Measurements from ENCODE around the gene PTPRH.

PTPRH gene

GRCh38 chr19:55231391-55232285 is 22.3 kb upstream of the PTPRH start:
- Histone ChIP-seq H3K4me3 (ENCODE audit: severe bottlenecking) (no peak overlapping the region), H3K36me3 (ENCODE audit: low read depth) (peaks cover 53% of the 10 kb centered on the region), H3K4me1 (ENCODE audit: insufficient read depth, poor library complexity, severe bottlenecking) (no peaks in the 10 kb centered on the region), H3K27ac (ENCODE audit: poor library complexity, severe bottlenecking) (no peak overlapping the region), H3K27me3 (ENCODE audit: insufficient read depth, poor library complexity, severe bottlenecking) (no peaks in the 10 kb centered on the region), H3K9me3 (ENCODE audit: severe bottlenecking) (no peaks in the 10 kb centered on the region)
- ATAC-seq (ENCODE audit: low read depth) (no peak; the same call in 2 of the 3 replicates), DNase-seq (ENCODE audit: low spot score) (no peak)
- TF ChIP-seq CTCF (IDR thresholded peaks at IDR 0.05; ENCODE audit: poor library complexity, severe bottlenecking), result no peak

GRCh38 chr19:55230780-55231179 is 21.5 kb upstream of the PTPRH start:
- Histone ChIP-seq H3K9me3 (ENCODE audit: severe bottlenecking) (no peaks in the 10 kb centered on the region), H3K36me3 (ENCODE audit: low read depth) (peaks cover 48% of the 10 kb centered on the region), H3K4me1 (ENCODE audit: insufficient read depth, poor library complexity, severe bottlenecking) (no peaks in the 10 kb centered on the region), H3K4me3 (ENCODE audit: severe bottlenecking) (no peak overlapping the region), H3K27ac (ENCODE audit: poor library complexity, severe bottlenecking) (no peak overlapping the region), H3K27me3 (ENCODE audit: insufficient read depth, poor library complexity, severe bottlenecking) (no peaks in the 10 kb centered on the region)
- DNase-seq (ENCODE audit: low spot score), result no peak
- TF ChIP-seq CTCF (IDR thresholded peaks at IDR 0.05; ENCODE audit: poor library complexity, severe bottlenecking), result no peak
- ATAC-seq (ENCODE audit: low read depth), result no peak

- DNase-seq (ENCODE audit: low spot score) (no peak), ATAC-seq (ENCODE audit: low read depth) (no peak)
- TF ChIP-seq CTCF (IDR thresholded peaks at IDR 0.05; ENCODE audit: poor library complexity, severe bottlenecking), result no peak
- H3K27ac ChIP-seq (ENCODE audit: poor library complexity, severe bottlenecking), result no peak overlapping the region
- H3K9me3 ChIP-seq (ENCODE audit: severe bottlenecking), result no peaks in the 10 kb centered on the region
- no peaks in the 10 kb centered on the region for H3K4me1 ChIP-seq (ENCODE audit: insufficient read depth, poor library complexity, severe bottlenecking)
- H3K36me3 ChIP-seq (ENCODE audit: low read depth), result peaks cover 48% of the 10 kb centered on the region
- H3K4me3 ChIP-seq (ENCODE audit: severe bottlenecking), result no peak overlapping the region
- H3K27me3 ChIP-seq (ENCODE audit: insufficient read depth, poor library complexity, severe bottlenecking), result no peaks in the 10 kb centered on the region
These were observed 21.0 kb upstream of the PTPRH start for GRCh38 chr19:55230329-55230728.

- Histone ChIP-seq H3K27me3 (ENCODE audit: insufficient read depth, poor library complexity, severe bottlenecking) (no peaks in the 10 kb centered on the region), H3K27ac (ENCODE audit: poor library complexity, severe bottlenecking) (no peak overlapping the region), H3K4me3 (ENCODE audit: severe bottlenecking) (no peak overlapping the region), H3K36me3 (ENCODE audit: low read depth) (peaks cover 46% of the 10 kb centered on the region), H3K4me1 (ENCODE audit: insufficient read depth, poor library complexity, severe bottlenecking) (no peaks in the 10 kb centered on the region), H3K9me3 (ENCODE audit: severe bottlenecking) (no peaks in the 10 kb centered on the region)
- DNase-seq (ENCODE audit: low spot score), result no peak
- TF ChIP-seq CTCF (IDR thresholded peaks at IDR 0.05; ENCODE audit: poor library complexity, severe bottlenecking), result no peak
- no peak for ATAC-seq (ENCODE audit: low read depth)
These were observed 20.5 kb upstream of the PTPRH start for GRCh38 chr19:55229789-55230182.

Data from RWPE2 (cell line).